Activated naive CD4-positive, alpha-beta T cell treated with anti-CD3 and anti-CD28 coated beads, Interleukin-2, amount 50 U/mL, for 72 hours (primary cell): ENCODE results near the gene SIL1. TPM values are rescaled to one million over a fixed set of nuclear protein-coding genes. Genes with fewer than 3 reads are reported as not detected.
A peak's percentile ranks its signal among the peaks of the same experiment; 100 is the strongest.

Experiments used
- ATAC-seq, 2 donors: fragments of 150-1000 bp; cut with Tn5 transposase; 2 replicates each; pipeline ENCODE4 v1.10.0; 2021; ENCODE audit warnings: mild to moderate bottlenecking in 2 of 2, moderate library complexity in 2 of 2
- DNase-seq, 2 donors: peaks; one replicate each; pipeline ENCODE4 v3.0.0; 2021 to 2022; ENCODE audit warnings: low spot score in 2 of 2
- H3K27ac Mint-ChIP-seq, 2 donors: one replicate each; pipeline ENCODE4 v1.8.0; 2022; ENCODE audit warnings: mild to moderate bottlenecking in 2 of 2, mixed read lengths in 2 of 2
- H3K36me3 Mint-ChIP-seq, 2 donors: one replicate each; pipeline ENCODE4 v1.8.0; 2022; ENCODE audit warnings: mixed read lengths in 2 of 2
- H3K9me3 Mint-ChIP-seq, 2 donors: one replicate each; pipeline ENCODE4 v1.8.0; 2022; ENCODE audit warnings: mixed read lengths in 2 of 2
- total RNA-seq, 2 donors: library from RNA; stranded (reverse); gene quantifications; one replicate each; pipeline ENCODE4 v1.2.3, GENCODE V29; 2022

Gene SIL1
- total RNA-seq, 2 donors from 2014 or later, result 29.7 to 31.4 TPM

DNA sequence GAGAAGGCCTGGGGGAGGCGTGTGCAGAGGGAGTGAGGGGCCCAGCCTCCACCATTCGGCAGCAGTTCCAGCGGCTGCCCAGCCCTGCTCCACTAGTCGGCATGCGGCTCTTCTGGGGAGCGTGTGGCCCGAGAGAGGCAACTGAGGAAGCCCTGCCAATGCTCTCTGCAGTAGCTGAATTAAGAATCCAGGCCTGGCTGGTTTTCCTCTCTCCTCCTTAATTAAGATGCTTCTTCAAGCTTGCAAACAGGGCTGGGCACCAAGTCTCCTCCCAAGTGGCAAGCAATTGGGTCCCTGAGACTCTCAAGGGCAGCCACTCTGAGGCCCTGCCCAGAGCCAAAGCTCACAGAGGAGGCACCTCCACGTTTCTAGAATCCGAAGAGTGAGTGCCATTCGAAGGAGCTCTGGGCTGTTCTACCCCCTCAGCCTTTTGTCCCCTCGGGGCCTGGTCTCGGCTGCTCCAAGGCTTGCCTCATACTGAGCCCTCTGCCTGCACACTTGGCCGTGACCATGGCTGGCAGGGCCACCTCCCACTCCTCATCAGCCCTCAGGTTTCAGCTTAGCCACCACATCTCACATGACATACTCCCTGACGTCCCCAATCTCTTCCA lies 247.6 kb downstream of the SIL1 start:
- ATAC-seq (no peak), DNase-seq (no peak)
- no peaks in the 10 kb centered on the region for H3K9me3 Mint-ChIP-seq
- H3K27ac Mint-ChIP-seq, result no peak overlapping the region
- no peaks in the 10 kb centered on the region for H3K36me3 Mint-ChIP-seq

DNA sequence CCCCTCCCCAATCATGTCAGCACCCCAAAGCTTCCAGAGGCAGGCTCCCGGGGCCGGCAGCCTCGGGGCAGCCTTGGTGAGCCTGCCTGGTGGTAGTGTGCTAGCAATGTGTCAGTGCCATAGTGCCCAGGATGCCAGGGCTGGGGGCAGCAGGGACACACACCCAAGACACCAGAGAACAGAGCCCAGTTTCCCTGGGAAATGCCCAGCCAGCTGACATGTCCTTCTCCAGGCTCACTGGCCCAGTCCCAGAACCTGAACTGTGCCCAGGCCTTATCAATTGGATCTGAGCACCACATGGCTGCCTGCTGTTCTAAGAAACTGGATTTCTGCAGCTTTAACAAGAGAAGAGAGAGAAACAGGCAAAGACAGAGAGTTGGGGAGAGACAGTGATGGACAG lies 248.2 kb downstream of the SIL1 start:
- Mint-ChIP-seq H3K36me3 (no peaks in the 10 kb centered on the region), H3K9me3 (no peaks in the 10 kb centered on the region)

DNA sequence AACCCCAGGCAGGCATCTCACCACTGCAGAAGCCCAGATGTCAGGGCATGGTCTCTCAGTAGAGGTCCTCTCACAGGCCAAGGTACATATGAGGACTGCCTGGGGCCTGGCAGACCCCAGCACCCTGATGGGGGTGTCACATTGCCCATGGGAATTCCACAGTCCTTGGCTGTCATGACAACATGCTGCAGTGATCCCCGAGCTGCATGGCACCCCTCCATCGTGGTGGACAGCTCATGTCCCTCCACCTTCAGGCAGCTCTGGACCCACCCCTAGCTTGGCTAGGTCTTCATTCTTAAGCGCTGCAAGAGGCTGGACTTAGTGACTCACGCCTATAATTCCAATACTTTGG lies 249.0 kb downstream of the SIL1 start:
- Mint-ChIP-seq H3K36me3 (no peaks in the 10 kb centered on the region), H3K27ac (no peak overlapping the region), H3K9me3 (no peaks in the 10 kb centered on the region)
- no peak for ATAC-seq
- no peak for DNase-seq

More for the DNA sequence above, 248.2 kb downstream of the SIL1 start:
- H3K27ac Mint-ChIP-seq, result no peak overlapping the region
- no peak for DNase-seq
- no peak for ATAC-seq

DNA sequence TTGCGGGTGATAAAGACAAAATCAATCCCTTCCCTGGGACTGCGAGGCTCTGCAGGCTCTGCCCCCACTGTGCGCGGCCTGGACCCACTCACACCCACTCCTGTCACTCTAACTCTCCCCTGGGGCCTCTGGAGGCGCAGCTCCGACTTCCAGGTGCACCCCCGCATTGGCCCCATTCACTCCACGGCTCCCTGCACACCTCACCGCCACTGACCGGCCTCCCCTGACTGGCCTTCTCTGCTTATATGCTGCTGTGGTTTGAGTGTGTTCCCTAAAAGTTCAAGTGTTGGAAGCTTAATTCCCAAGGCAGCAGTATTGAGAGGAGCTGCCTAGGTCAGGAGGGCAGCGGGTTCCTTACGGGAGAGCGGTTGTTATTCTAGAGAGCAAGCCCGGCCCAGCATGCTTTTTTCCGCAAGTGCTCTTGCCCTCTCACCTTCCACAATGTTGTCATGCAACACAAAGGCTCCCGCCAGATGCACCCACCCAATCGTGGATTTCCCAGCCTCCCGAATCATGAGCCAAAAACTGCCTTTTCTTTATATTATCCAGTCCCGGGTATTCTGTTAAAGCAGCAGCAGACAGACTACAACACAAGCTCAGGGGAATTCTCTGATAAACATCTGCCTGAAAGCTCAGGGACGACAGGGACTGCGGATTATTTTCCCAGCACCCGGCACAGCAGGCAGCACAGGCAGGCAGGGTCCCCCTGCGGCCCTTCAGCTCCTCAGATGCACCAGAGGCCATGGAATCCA lies 249.5 kb downstream of the SIL1 start:
- Mint-ChIP-seq H3K9me3 (no peaks in the 10 kb centered on the region), H3K27ac (no peak overlapping the region), H3K36me3 (no peaks in the 10 kb centered on the region)
- DNase-seq (no peak), ATAC-seq (no peak)

DNA sequence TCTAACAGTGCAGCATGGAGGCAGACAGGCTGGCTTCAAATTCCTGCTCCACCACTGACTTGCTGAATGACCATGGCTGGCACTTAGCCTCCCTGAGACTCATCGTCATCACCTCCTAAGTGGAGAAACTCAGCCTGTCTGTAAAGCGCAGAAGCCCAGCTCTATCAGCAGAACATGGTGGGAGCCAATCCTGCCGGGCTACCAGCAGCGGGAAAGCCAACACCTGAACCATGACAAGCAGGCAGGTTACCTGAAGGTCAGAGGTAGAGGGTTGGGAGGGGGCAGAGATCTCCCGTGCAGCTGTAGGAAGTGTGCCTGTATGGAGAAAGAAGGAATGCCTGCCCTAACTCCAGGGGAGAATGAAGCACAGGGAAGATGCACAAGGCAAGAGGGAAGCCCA lies 250.4 kb downstream of the SIL1 start:
- DNase-seq, result no peak
- no peaks in the 10 kb centered on the region for H3K9me3 Mint-ChIP-seq
- no peaks in the 10 kb centered on the region for H3K36me3 Mint-ChIP-seq
- no peak for ATAC-seq
- H3K27ac Mint-ChIP-seq, result peak overlapping the region in 1 of 2 donors; percentile 32

DNA sequence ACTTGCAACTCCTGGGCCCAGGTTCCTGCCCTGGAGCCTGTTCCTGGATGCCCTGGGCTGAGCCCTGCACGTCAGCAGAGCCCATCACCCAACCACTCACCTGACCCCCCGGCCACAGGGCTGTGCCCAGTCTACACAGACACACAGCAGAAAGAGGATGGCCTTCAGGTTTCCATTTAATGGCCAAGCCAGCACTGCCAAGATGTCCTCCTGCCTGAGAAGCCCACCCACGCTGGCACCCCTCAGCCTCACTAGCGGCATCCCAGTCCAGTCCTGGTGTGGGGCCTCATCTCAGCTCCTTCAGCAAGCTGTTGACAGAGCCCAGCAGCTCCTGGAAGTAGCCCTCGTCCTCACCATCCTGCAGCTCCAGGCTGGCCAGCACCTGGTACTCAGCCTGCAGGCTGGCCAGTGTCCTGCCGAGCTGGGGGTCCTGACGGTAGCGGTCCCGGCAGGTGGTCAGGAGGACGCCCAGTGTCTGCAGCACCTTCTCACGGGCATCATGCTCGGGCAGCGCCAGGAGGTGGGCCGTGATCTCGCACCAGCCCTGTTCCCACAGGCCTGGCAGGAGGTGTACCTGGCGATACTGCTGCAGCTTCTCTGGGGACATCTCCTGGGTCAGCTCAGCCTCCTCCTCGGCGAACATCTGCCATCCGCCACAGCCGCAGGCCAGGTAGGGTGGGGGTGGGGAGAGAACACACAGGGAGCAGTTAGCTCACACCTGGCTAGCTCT lies 251.2 kb downstream of the SIL1 start:
- ATAC-seq (no peak), DNase-seq (no peak)
- no peak overlapping the region for H3K27ac Mint-ChIP-seq
- no peaks in the 10 kb centered on the region for H3K9me3 Mint-ChIP-seq
- no peaks in the 10 kb centered on the region for H3K36me3 Mint-ChIP-seq

DNA sequence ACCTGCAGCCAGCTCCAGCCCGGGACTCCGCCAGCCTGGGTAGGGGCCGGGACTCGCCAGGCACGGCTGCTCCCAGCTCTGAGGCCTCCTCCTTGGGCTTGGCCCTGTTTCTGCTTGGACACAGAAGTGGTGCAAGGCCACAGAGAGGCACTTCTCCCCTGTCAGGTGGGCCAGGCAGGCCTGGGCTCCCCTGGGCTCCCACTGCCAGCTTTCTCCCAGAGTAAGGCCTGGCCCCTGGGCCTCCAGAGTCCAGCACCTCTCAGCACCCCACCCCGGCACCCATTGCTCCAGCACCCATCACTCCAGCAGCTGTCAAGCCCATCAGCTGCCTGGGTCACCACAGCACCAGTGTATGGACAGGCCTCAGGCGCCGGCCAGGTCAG lies 251.9 kb downstream of the SIL1 start:
- no peak for DNase-seq
- no peak for ATAC-seq
- H3K36me3 Mint-ChIP-seq, result no peaks in the 10 kb centered on the region
- H3K9me3 Mint-ChIP-seq, result no peaks in the 10 kb centered on the region
- no peak overlapping the region for H3K27ac Mint-ChIP-seq

DNA sequence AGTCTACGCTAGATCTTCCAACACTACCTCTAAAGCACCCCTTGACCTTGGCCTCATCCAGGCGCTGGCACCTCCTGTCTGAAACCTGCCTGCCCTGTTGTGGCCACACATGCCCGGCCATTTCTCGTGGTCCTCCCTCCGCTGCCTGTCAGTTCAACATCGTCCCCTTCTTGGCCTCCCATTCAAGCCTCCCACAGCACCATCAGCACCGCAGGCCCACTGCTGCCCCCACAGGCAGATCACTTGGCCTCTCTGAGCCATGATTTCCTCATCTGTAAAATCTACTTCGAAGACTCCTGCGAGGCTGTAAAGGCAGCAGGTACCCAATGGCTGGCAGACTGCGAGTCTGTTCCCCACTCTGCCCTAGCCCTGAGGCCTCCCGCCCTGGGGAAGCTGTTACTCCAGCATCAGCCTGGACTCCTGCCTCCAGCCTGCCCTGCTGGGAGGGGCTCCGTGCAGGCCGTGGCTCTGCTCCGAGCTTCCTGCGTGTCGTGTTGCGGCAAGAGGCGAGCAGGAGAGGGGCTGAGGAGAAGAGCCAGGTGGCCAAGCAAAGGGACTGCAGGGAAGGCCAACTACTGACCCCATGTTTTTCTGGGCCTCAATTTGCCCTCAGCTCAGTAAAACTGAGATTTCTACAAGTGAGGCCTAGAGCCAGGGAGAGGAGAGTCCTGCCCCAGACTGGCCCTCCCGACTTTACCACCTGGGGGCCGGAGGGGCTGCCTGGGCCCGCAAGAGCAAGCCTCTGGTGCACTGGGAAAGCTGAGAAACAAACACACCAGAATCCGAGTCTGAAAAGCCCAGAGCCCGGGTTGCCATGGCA lies 252.5 kb downstream of the SIL1 start:
- Mint-ChIP-seq H3K36me3 (no peaks in the 10 kb centered on the region), H3K9me3 (no peaks in the 10 kb centered on the region), H3K27ac (peak overlapping the region in 1 of 2 donors; percentile 14)
- DNase-seq, result no peak
- no peak for ATAC-seq

DNA sequence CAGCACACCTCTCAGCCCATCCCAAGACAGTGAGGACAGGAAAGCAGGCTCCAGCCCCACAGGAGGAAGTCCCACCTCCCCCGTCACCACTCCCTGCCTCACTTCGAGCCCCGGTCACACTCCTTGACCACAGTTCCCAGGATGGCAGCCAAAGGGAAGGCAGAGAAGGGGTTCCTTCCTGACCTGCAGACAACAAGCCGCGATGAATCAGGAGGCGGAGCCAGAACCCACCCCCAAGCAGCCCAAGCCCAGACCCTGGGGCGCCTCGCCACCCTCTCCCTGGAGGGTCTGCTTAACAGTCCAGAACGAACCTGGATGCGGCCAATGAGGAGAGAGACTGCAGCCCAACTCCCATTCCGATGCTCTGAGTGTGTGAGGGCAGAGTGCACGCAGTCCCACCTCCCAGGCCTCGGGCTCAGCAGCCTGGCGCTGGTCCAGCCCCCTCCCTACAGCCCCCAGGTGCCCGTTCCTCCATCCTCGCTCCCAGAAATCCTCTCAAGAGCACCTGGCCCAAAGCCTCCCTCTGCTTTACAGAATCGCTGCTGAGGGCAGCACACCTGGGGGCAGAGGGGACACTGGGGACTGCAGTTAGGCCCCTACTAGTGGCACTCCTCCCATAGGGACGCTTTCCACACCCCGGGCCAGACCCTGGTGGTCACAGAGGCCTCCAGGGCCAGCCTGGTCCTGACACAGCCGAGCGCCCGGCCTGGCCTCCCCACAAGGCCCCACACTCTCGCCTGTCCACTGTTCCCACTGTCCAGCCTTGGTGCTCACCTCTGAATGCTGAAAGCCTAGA lies 253.4 kb downstream of the SIL1 start:
- DNase-seq (no peak), ATAC-seq (peak in 1 of 2 donors; percentile 25)
- peak overlapping the region in 1 of 2 donors; percentile 50 for H3K27ac Mint-ChIP-seq
- no peaks in the 10 kb centered on the region for H3K36me3 Mint-ChIP-seq
- no peaks in the 10 kb centered on the region for H3K9me3 Mint-ChIP-seq

DNA sequence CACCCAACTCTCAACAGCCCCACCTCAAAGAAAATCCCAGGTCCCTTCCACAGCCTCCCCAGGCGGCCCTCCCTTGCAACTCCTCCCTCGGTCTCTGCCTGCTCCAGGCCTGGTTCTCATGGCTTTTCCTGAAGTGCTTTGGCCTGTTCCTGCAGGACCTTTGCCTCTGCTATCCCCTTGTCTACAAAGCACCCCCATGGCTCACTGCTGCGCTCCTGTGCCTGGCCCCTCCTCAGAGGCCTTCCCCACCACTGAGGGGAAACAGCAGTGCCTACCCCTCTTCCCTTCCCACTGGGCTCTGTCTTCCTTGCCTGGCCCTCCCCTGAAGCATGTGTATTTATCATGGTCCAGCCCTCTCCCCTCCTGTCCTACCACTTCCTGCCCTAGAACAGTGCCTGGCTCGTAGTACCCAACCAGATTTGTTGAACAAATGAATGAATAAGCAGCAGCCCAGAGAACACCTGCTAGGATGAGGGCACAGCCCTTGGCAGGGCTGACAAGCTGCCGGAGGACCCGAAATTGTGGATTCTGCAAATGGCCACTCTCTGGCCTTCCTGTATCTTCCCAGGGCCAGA lies 254.5 kb downstream of the SIL1 start:
- peak overlapping the region; percentile 30 to 63 for H3K27ac Mint-ChIP-seq

DNA sequence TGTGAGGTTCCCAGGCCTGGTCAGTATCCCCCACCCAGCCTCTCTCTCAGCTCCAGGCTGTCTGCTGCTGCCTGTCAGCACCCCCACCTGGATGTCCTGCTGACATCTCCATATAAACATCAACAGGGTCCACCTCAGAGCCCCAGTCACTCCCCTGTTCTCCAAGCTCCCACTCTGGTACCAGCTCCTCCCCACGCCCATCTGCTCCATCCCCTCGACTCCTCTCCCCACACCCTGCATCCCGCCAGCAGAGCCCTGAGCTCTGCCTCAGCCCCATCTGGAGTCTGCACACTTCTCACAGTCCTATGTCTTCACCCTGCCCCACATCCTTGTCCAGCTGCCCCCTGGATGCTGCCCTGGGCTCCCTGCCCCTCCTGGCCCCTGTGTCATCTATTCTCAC lies 255.3 kb downstream of the SIL1 start:
- Mint-ChIP-seq H3K9me3 (no peaks in the 10 kb centered on the region), H3K36me3 (no peaks in the 10 kb centered on the region), H3K27ac (no peak overlapping the region)
- no peak for ATAC-seq
- DNase-seq, result no peak

More for the DNA sequence above, 254.5 kb downstream of the SIL1 start:
- no peaks in the 10 kb centered on the region for H3K9me3 Mint-ChIP-seq
- DNase-seq (no peak), ATAC-seq (no peak)
- H3K36me3 Mint-ChIP-seq, result no peaks in the 10 kb centered on the region

DNA sequence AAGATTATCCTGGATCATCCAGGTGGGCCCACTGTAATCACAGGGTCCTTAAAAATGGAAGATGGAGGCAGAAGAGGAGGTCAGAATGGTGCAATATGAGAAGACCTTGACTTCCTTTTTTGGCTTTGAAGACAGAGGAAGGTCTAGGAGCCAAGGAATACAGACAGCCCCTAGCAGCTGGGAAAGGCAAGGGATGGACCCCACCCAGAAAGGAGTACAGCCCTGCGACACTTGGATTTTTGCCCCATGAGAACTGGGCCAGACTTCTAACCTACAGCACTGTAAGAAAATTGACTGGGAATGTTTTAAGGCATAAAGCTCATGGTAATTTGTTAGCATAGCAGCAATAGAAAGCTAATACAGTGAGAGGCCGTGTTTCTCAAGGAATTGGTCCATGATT lies 256.1 kb downstream of the SIL1 start:
- Mint-ChIP-seq H3K36me3 (no peaks in the 10 kb centered on the region), H3K9me3 (no peaks in the 10 kb centered on the region)

DNA sequence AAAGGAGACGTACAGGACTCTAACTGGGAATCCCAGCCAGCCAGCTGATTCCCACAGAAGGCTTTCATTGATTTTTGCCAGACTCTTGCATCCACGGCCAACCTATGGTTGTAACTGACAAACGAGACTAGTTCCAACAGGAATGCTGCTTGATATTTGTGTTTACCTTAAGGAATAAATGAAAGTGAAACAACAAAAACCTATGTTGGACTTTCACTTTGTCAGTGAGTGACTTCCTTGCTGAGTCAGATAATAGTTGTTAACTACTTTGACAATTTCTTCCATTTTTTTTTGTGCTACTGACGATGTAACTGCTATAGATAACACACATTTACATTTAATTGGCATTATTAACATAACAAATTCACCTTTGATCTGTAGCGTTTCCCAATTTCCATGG lies 259.6 kb downstream of the SIL1 start:
- H3K9me3 Mint-ChIP-seq, result no peaks in the 10 kb centered on the region
- H3K27ac Mint-ChIP-seq, result peak overlapping the region in 1 of 2 donors; percentile 71
- no peak for ATAC-seq

More for the DNA sequence above, 256.1 kb downstream of the SIL1 start:
- DNase-seq (no peak), ATAC-seq (no peak)
- no peak overlapping the region for H3K27ac Mint-ChIP-seq

DNA sequence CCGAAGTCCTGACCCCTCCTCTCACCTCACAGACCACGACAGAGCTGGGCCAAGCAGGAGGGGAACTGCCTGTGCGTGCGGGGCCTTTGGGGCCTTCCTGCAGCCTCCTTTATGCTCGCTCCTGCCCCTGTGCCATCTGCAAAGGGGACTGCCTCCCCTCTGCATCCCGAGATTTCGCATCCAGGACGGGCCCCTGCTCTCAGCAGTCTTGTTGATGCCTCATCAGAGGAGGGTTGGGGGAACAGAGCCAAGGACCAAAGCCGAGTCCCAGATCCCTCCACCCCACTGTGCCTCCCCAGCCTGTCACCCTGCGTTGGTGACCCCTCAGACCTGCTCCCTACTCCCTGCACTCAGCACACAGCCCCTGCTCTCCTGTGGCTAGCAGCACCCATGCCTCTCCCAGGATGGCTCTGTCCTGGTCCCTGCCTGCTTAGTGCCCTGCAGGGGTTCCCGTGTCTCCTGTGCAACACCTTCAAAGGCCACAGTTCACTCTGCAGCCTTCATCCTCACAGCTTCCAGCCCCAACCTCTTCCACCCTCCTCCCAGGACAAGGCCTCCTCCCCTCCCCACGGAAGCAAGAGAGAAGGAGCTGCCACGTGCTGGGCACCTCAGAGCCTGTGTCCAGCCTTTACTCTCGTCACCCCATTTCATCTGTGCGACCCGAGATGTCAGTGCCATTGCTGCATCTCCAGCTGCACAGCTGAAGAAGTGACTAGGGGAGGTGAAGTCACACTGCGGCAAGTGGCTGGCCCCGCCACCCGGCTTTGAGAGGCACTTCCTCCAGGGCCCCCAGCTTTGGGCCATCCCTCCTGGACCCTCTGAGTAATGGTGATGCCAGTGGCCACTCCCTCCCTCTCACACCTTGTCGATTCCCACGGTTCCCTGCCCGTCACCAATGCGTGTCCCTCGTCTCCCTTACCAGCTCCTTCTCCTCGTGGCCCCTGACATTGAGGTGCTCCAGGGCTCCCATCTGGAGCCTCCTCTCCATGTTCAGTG lies 260.5 kb downstream of the SIL1 start:
- ATAC-seq (peak; percentile 32 to 49), DNase-seq (no peak)
- Mint-ChIP-seq H3K36me3 (no peaks in the 10 kb centered on the region), H3K27ac (peak overlapping the region in 1 of 2 donors; percentile 71), H3K9me3 (no peaks in the 10 kb centered on the region)

More for the DNA sequence above, 259.6 kb downstream of the SIL1 start:
- no peaks in the 10 kb centered on the region for H3K36me3 Mint-ChIP-seq
- no peak for DNase-seq

DNA sequence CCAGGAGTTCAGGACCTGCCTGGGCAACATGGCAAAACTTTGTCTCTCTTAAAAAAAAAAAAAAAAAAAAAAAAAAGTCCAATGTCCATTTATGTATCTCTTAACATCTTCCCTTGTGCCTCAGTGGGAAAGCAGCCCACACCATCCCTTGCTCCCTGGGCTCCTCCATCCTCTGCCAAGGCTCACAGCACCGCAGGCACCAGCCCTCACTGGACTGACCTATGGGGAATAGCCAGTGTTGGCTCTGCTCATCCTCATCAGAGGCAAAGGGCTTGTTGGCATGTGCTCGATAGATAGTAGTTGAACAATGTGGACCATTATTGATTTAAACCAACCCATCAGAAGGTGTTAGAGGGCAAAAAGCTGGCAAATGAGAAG lies 261.2 kb downstream of the SIL1 start:
- peak overlapping the region in 1 of 2 donors; percentile 71 for H3K27ac Mint-ChIP-seq
- H3K9me3 Mint-ChIP-seq, result no peaks in the 10 kb centered on the region
- ATAC-seq, result peak in 1 of 2 donors; percentile 30

More for the DNA sequence above, 261.2 kb downstream of the SIL1 start:
- no peak for DNase-seq
- H3K36me3 Mint-ChIP-seq, result no peaks in the 10 kb centered on the region
